B cell (primary cell): ENCODE measurements around the gene YAP1. TPM values are rescaled to one million over a fixed set of nuclear protein-coding genes. Genes with fewer than 3 reads are reported as not detected.

Source experiments
- ATAC-seq: fragments of 200-7000 bp; cut with Tn5 transposase; one replicate; pipeline ENCODE4 v1.10.0; 2021; ENCODE audit warnings: low read depth, mild to moderate bottlenecking, moderate number of reproducible peaks, moderate library complexity
- CTCF ChIA-PET: fragments of 350-600 bp; sonication (Branson Sonifier 250); formaldehyde crosslinking; loops from one replicate; lab custom pipeline; 2021; ENCODE audit warnings: antibody characterized with exemption, inconsistent platforms; lab: Charles Lee
- POLR2A ChIA-PET: fragments of 350-600 bp; sonication (Branson Sonifier 250); formaldehyde crosslinking; loops from one replicate; lab custom pipeline; 2021; ENCODE audit warnings: antibody characterized with exemption; lab: Charles Lee
- DNase-seq: peaks from one replicate; pipeline ENCODE4 v3.0.0; 2013
- H2AFZ ChIP-seq: 2 replicates; pipeline ENCODE4 v1.6.1; 2012; ENCODE audit warnings: mild to moderate bottlenecking, low read depth, low read length; ENCODE audit not compliant: insufficient read depth, poor library complexity, severe bottlenecking
- H3K27ac ChIP-seq, 2 donors: 1 replicate in 1 of 2; 2 replicates in 1 of 2; pipeline ENCODE4 v1.5.1; 2012 to 2013; ENCODE audit warnings: low read length in 2 of 2, mild to moderate bottlenecking in 2 of 2, moderate library complexity in 1 of 2
- H3K27me3 ChIP-seq, 4 experiments: fragments of 200-600 bp in 1 of 4; sonication (generic) in 1 of 4; replicated peaks in 1 of 4; 1 replicate in 2 of 4; 2 replicates in 2 of 4; pipeline versions ENCODE4 v1.6.1 to v1.7.0; 2013 to 2016; ENCODE audit warnings: low read length in 3 of 4, mild to moderate bottlenecking in 2 of 4, mixed read lengths in 1 of 4, moderate library complexity in 1 of 4; ENCODE audit not compliant: insufficient read depth in 4 of 4, control insufficient read depth in 3 of 4; ENCODE audit errors: control extremely low read depth in 1 of 4
- H3K36me3 ChIP-seq, 2 experiments: replicated peaks in 1 of 2; 1 replicate in 1 of 2; 2 replicates in 1 of 2; pipeline versions ENCODE4 v1.6.1 to v1.7.1; 2013; ENCODE audit warnings: low read length in 1 of 2; ENCODE audit not compliant: insufficient read depth in 2 of 2, control insufficient read depth in 1 of 2; ENCODE audit errors: control extremely low read depth in 1 of 2, extremely low read depth in 1 of 2
- H3K4me1 ChIP-seq, 2 donors: fragments of 200-600 bp in 1 of 2; sonication (generic) in 1 of 2; 1 replicate in 1 of 2; 2 replicates in 1 of 2; pipeline versions ENCODE4 v1.5.1 to v1.6.1; 2013 to 2017; ENCODE audit warnings: low read length in 2 of 2; ENCODE audit not compliant: control insufficient read depth in 2 of 2, insufficient read depth in 2 of 2
- H3K4me2 ChIP-seq: replicated peaks from 2 replicates; pipeline ENCODE3; 2012; ENCODE audit warnings: mild to moderate bottlenecking, low read depth, low read length; ENCODE audit not compliant: poor library complexity, severe bottlenecking
- H3K4me3 ChIP-seq, 5 experiments: fragments of 200-600 bp in 1 of 5; sonication (generic) in 1 of 5; 1 replicate in 3 of 5; 2 replicates in 2 of 5; pipeline versions ENCODE4 v1.5.1 to v1.7.0; 2011 to 2016; ENCODE audit warnings: low read length in 4 of 5, mild to moderate bottlenecking in 4 of 5, low read depth in 2 of 5, control low read depth in 1 of 5, moderate library complexity in 1 of 5; ENCODE audit not compliant: insufficient read depth in 1 of 5; ENCODE audit errors: control extremely low read depth in 1 of 5, extremely low read depth in 1 of 5
- H3K79me2 ChIP-seq: fragments of 200-600 bp; sonication (generic); one replicate; pipeline ENCODE4 v1.6.0; 2016; ENCODE audit warnings: low read length; ENCODE audit not compliant: control insufficient read depth, insufficient read depth
- H3K9ac ChIP-seq: fragments of 200-600 bp; sonication (generic); 2 replicates; pipeline ENCODE4 v1.6.1; 2017; ENCODE audit warnings: mild to moderate bottlenecking, low read length, moderate library complexity
- H3K9me3 ChIP-seq, 3 donors: one replicate each; pipeline versions ENCODE4 v1.6.1 to v1.7.1; 2013; ENCODE audit warnings: low read length in 2 of 3; ENCODE audit not compliant: control insufficient read depth in 2 of 3, insufficient read depth in 1 of 3; ENCODE audit errors: control extremely low read depth in 1 of 3
- H4K20me1 ChIP-seq: 2 replicates; pipeline ENCODE4 v1.6.0; 2012; ENCODE audit warnings: mild to moderate bottlenecking, low read length; ENCODE audit not compliant: insufficient read depth, control insufficient read depth, poor library complexity, severe bottlenecking
- H3K27ac Mint-ChIP-seq: one replicate; pipeline ENCODE4 v1.8.0; 2021; ENCODE audit warnings: mixed read lengths
- H3K27me3 Mint-ChIP-seq: one replicate; pipeline ENCODE4 v1.8.0; 2021; ENCODE audit warnings: mixed read lengths
- H3K4me1 Mint-ChIP-seq: one replicate; pipeline ENCODE4 v1.8.0; 2021; ENCODE audit warnings: mixed read lengths
- H3K4me3 Mint-ChIP-seq: one replicate; pipeline ENCODE4 v1.8.0; 2021; ENCODE audit warnings: mixed read lengths
- H3K9me3 Mint-ChIP-seq: one replicate; pipeline ENCODE4 v1.8.0; 2022; ENCODE audit warnings: mixed read lengths; ENCODE audit not compliant: insufficient read depth
- EZH2 ChIP-seq: IDR thresholded peaks from 2 replicates; pipeline ENCODE4 v1.6.1; 2012; ENCODE audit warnings: borderline replicate concordance, low read depth, mild to moderate bottlenecking, moderate library complexity, low read length; ENCODE audit not compliant: insufficient read depth, poor library complexity, severe bottlenecking
- whole genome bisulfite sequencing: methylation state at CpG from one replicate; pipeline ENCODE4 v1.1.5; 2013; ENCODE audit warnings: missing lambda C conversion rate; ENCODE audit not compliant: insufficient coverage; 5-methylcytosine and 5-hydroxymethylcytosine counted together
- intact Hi-C: fragments of 100-400 bp; cut with micrococcal nuclease; formaldehyde crosslinking; loops from one replicate; pipeline ENCODE4 v1.10.0; 2022
- polyA plus RNA-seq: library from polyadenylated mRNA; depleted of rRNA; stranded (reverse); fragments of >200 nt; gene quantifications from 2 replicates; pipeline ENCODE4 v1.2.3, GENCODE V29; 2012
- total RNA-seq, 2 donors: library from RNA; stranded (reverse); fragments of 120-200 nt in 1 of 2; gene quantifications; 1 replicate in 1 of 2; 2 replicates in 1 of 2; pipeline versions ENCODE4 v1.2.3 to v1.2.4, GENCODE V29; 2013 to 2022
- TF ChIP-seq, protein P1 (sequence below): fragments of 200-600 bp; IDR thresholded peaks from one replicate; pipeline ENCODE4 v1.8.0; 2022; ENCODE audit warnings: antibody characterized with exemption, mild to moderate bottlenecking

The YAP1 gene
- total and polyA plus RNA-seq, 2 donors (not counting 1 experiment from before 2014, with no cell fraction given), result not detected

DNA sequence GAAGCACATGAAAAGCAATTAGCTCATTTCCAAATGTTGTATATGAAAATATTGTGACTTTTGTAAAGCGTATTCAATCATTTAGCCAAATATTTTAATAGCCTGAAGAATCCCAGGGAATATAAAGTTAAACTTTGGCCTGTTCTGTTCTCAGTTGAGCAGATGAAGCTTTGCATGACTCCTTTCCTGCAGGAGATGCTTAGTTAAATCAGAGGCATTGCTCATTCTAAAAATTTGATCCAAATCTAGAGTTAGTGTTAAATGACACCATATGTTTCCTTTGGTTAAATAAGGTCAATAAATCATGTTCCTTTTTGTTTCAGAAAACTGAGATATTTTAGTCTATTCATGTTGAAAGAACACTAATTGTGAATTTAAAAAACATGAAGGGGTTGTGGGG lies 155.9 kb downstream of the YAP1 start:
- H3K27me3 Mint-ChIP-seq, result peaks cover 12% of the 10 kb centered on the region
- no peak overlapping the region for H3K27ac Mint-ChIP-seq
- Histone ChIP-seq H3K27me3 (peaks cover 0 to 6% (median 4%) of the 10 kb centered on the region in 4 experiments), H3K4me2 (no peak overlapping the region), H3K4me3 (no peak overlapping the region), H3K27ac (no peak overlapping the region), H3K9me3 (no peaks in the 10 kb centered on the region), H3K9ac (no peak overlapping the region), H2AFZ (no peak overlapping the region), H4K20me1 (no peaks in the 10 kb centered on the region), H3K79me2 (no peaks in the 10 kb centered on the region), H3K36me3 (no peaks in the 10 kb centered on the region), H3K4me1 (peaks cover 13 to 17% of the 10 kb centered on the region in 2 donors)
- no peak for ATAC-seq
- TF ChIP-seq EZH2, result no peak
- TF ChIP-seq, protein P1, sequence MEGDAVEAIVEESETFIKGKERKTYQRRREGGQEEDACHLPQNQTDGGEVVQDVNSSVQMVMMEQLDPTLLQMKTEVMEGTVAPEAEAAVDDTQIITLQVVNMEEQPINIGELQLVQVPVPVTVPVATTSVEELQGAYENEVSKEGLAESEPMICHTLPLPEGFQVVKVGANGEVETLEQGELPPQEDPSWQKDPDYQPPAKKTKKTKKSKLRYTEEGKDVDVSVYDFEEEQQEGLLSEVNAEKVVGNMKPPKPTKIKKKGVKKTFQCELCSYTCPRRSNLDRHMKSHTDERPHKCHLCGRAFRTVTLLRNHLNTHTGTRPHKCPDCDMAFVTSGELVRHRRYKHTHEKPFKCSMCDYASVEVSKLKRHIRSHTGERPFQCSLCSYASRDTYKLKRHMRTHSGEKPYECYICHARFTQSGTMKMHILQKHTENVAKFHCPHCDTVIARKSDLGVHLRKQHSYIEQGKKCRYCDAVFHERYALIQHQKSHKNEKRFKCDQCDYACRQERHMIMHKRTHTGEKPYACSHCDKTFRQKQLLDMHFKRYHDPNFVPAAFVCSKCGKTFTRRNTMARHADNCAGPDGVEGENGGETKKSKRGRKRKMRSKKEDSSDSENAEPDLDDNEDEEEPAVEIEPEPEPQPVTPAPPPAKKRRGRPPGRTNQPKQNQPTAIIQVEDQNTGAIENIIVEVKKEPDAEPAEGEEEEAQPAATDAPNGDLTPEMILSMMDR, result no peak
- peaks cover 23% of the 10 kb centered on the region for H3K4me1 Mint-ChIP-seq
- POLR2A ChIA-PET, result no interaction called here
- H3K9me3 Mint-ChIP-seq, result no peaks in the 10 kb centered on the region
- WGBS, result no CpG with 5 or more reads among the region's 1 CpG
- no peak for DNase-seq
- intact Hi-C loops, result no loop called here
- no peak overlapping the region for H3K4me3 Mint-ChIP-seq
- CTCF ChIA-PET, result no interaction called here

DNA sequence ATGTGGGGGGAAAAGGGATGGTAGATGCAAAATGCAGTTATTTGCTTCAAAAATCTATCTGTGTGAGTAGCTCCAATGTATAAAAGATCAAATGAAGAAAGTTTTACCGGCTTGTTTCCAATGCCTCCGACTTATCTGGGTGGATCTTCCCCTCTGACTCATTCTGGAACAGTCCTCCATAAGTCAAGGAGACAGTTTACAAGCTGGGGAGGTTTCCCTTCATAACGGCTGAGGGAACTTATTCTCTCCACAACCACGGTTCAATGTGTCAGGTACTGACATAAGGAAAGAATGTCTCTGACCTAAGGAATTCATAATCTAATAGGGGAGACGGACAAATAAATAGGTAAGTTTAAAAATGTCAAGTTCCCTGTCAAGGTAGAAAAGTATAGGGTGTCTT lies 157.4 kb downstream of the YAP1 start:
- H3K4me3 Mint-ChIP-seq, result peak overlapping the region; percentile 78
- TF ChIP-seq EZH2, result no peak
- TF ChIP-seq, protein P1, result no peak
- Histone ChIP-seq H3K9me3 (no peaks in the 10 kb centered on the region), H2AFZ (peak overlapping the region; percentile 30), H3K27me3 (peaks cover 0 to 10% (median 9%) of the 10 kb centered on the region in 4 experiments), H3K9ac (no peak overlapping the region), H4K20me1 (no peaks in the 10 kb centered on the region), H3K36me3 (no peaks in the 10 kb centered on the region), H3K4me2 (no peak overlapping the region), H3K79me2 (no peaks in the 10 kb centered on the region), H3K4me1 (peaks cover 13 to 17% of the 10 kb centered on the region in 2 donors), H3K4me3 (no peak overlapping the region), H3K27ac (no peak overlapping the region)
- ATAC-seq (no peak), DNase-seq (no peak)
- no peak overlapping the region for H3K27ac Mint-ChIP-seq
- POLR2A ChIA-PET, result no interaction called here
- H3K9me3 Mint-ChIP-seq, result no peaks in the 10 kb centered on the region
- peaks cover 18% of the 10 kb centered on the region for H3K27me3 Mint-ChIP-seq
- peaks cover 23% of the 10 kb centered on the region for H3K4me1 Mint-ChIP-seq
- intact Hi-C loops, result loop anchor here (1.0 kb wide), 1 partner anchor 50 kb away; the partner anchor contains the start of gene BIRC3
- no CpG with 5 or more reads among the region's 5 CpGs for WGBS
- CTCF ChIA-PET, result interaction anchor here (2.6 to 3.9 kb wide), 2 partner anchors 20 to 75 kb away, joined by 13 to 19 read pairs; no protein-coding TSS in a partner anchor
